ENCODE data around the gene LINGO3.

The LINGO3 gene

DNA sequence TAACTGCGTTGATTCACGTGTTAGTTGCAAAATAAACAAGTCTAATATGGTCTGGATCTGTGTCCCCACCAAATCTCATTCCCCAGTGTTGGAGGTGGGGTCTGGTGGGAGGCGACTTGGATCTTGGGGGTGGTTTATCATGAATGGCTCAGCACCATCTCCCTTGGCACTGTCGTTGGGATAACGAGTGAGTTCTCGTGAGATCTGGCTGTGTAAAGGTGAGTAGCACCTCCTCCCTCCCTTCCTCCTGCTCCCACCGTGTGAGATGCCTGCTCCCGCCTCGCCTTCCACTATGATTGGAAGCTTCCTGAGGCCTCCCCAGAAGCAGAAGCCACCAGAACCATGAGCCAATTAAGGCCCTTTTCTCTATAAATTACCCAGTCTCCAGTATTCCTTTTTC lies 30.8 kb downstream of the LINGO3 start:
- TF ChIP-seq SPI1 (IDR thresholded peaks at IDR 0.05; ENCODE audit: low read depth, low read length) (no peak), POLR2AphosphoS5 (IDR thresholded peaks at IDR 0.05; ENCODE audit: low read depth, low read length) (peak; percentile 65)
- DNase-seq (ENCODE audit: insufficient read length, low spot score): no peak
- FAIRE-seq: no peak

GRCh38 chr19:2276429-2276986 lies 31.4 kb downstream of the LINGO3 start:
- no peak for TF ChIP-seq TAF1 (IDR thresholded peaks at IDR 0.05; ENCODE audit: low read depth, low read length)
- TF ChIP-seq POU2F2 (IDR thresholded peaks at IDR 0.05; ENCODE audit: low read depth, low read length): no peak
- TF ChIP-seq POLR2A (IDR thresholded peaks at IDR 0.05; ENCODE audit: low read depth, low read length): no peak
- TF ChIP-seq POLR2AphosphoS5 (IDR thresholded peaks at IDR 0.05; ENCODE audit: low read depth, low read length): no peak; the same call in 1 of the 2 replicates
- TF ChIP-seq SPI1 (IDR thresholded peaks at IDR 0.05; ENCODE audit: low read depth, low read length): no peak
- no peak for TF ChIP-seq PAX5 (IDR thresholded peaks at IDR 0.05; ENCODE audit: insufficient read depth, low read length, severe bottlenecking)
- FAIRE-seq (no peak), DNase-seq (ENCODE audit: insufficient read length, low spot score) (no peak)

DNA sequence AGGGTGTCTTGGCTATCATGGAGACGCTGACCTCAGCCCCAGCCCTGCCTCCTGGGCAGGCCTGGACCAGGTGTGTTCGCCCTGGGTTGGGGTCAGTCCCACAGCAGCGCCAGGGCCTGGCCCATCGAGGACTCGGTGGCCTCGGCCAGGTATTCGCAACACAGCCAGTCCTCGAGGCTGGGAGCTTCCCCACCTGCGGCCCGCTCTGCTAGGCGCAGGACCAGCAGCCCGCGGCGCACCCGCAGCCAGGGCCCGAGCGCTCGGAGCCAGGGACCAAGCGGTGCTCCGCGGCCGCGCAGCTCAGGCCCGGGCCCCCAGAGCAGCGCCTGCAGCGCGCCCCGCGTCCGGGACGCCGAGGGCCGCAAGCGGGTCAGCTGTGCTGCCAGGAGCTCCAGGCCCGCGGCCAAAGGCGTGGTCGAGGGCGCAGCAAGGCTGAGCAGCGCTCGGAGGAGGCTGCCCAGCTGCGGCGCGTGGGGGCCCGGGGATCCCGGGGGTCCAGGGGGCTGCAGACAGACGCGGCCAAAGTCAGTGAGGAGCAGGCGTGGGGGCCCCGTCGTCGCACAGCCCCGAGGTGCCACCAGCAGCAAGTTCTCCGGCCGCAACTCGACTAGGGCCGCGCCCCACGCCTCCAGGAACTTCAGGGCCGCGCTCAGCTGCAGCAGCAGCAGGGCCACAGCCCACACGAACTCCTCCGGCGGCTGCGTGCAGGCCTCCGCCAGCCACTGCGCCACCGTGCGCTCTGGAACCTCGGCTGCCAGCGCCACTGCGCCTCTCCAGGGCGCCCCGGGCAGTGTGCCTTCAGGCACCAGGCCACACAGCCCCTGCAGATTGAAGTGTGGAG lies 32.1 kb downstream of the LINGO3 start:
- DNase-seq (ENCODE audit: insufficient read length, low spot score): no peak
- no peak for TF ChIP-seq POU2F2 (IDR thresholded peaks at IDR 0.05; ENCODE audit: low read depth, low read length)
- no peak for TF ChIP-seq PAX5 (IDR thresholded peaks at IDR 0.05; ENCODE audit: insufficient read depth, low read length, severe bottlenecking)
- TF ChIP-seq POLR2A (IDR thresholded peaks at IDR 0.05; ENCODE audit: low read depth, low read length): no peak
- no peak for TF ChIP-seq TAF1 (IDR thresholded peaks at IDR 0.05; ENCODE audit: low read depth, low read length)
- TF ChIP-seq POLR2AphosphoS5 (IDR thresholded peaks at IDR 0.05; ENCODE audit: low read depth, low read length): no peak; the same call in 1 of the 2 replicates
- TF ChIP-seq SPI1 (IDR thresholded peaks at IDR 0.05; ENCODE audit: low read depth, low read length): no peak
- no peak for FAIRE-seq

- TF ChIP-seq POLR2A (IDR thresholded peaks at IDR 0.05; ENCODE audit: low read depth, low read length) (peak; percentile 54), POU2F2 (IDR thresholded peaks at IDR 0.05; ENCODE audit: low read depth, low read length) (peak; percentile 7; the same call in 1 of the 2 replicates), PAX5 (IDR thresholded peaks at IDR 0.05; ENCODE audit: insufficient read depth, low read length, severe bottlenecking) (no peak), SPI1 (IDR thresholded peaks at IDR 0.05; ENCODE audit: low read depth, low read length) (no peak), POLR2AphosphoS5 (IDR thresholded peaks at IDR 0.05; ENCODE audit: low read depth, low read length) (peak; percentile 64), TAF1 (IDR thresholded peaks at IDR 0.05; ENCODE audit: low read depth, low read length) (no peak)
- FAIRE-seq (peak; percentile 77), DNase-seq (ENCODE audit: insufficient read length, low spot score) (no peak)
Measured at GRCh38 chr19:2274931-2275535, 32.9 kb downstream of the LINGO3 start.

DNA sequence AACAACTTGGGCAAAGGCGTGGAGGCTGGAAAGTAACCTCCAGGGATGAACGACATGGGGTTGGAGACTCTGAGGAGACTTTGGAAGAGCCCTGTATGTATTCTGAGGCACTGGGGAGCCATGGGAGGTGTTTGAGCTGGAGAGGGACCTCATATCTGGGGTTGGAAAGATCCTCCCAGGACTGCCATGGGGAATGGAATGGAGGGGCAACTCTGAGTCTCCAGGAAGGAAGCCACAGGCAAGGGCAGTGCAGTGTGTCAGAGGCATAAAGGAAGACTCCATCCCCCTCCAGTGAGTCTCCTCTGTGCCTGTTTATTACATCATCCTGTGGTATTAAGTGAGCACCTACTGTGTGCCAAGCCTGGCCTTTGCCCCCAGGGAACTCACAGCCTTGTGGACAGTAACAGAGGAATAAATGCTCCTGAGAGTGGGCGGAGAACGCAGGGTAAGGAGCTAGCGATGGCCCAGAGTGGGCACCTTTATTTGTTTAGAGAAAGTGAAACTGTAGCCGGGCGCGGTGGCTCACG lies 33.7 kb downstream of the LINGO3 start:
- no peak for TF ChIP-seq TAF1 (IDR thresholded peaks at IDR 0.05; ENCODE audit: low read depth, low read length)
- TF ChIP-seq PAX5 (IDR thresholded peaks at IDR 0.05; ENCODE audit: insufficient read depth, low read length, severe bottlenecking): no peak
- TF ChIP-seq POLR2A (IDR thresholded peaks at IDR 0.05; ENCODE audit: low read depth, low read length): peak; percentile 35; the same call in 1 of the 2 replicates
- FAIRE-seq (no peak), DNase-seq (ENCODE audit: insufficient read length, low spot score) (no peak)

- FAIRE-seq: peak; percentile 93
- TF ChIP-seq POLR2A (IDR thresholded peaks at IDR 0.05; ENCODE audit: low read depth, low read length): peak; percentile 43; the same call in 1 of the 2 replicates
- TF ChIP-seq TAF1 (IDR thresholded peaks at IDR 0.05; ENCODE audit: low read depth, low read length): 0 out of 2 replicates have a peak, but pooled peaks have one; percentile 5
- TF ChIP-seq POU2F2 (IDR thresholded peaks at IDR 0.05; ENCODE audit: low read depth, low read length): peak; percentile 65; the same call in 1 of the 2 replicates
- no peak for TF ChIP-seq SPI1 (IDR thresholded peaks at IDR 0.05; ENCODE audit: low read depth, low read length)
- peak; percentile 72 for TF ChIP-seq PAX5 (IDR thresholded peaks at IDR 0.05; ENCODE audit: insufficient read depth, low read length, severe bottlenecking)
- TF ChIP-seq POLR2AphosphoS5 (IDR thresholded peaks at IDR 0.05; ENCODE audit: low read depth, low read length): peak; percentile 77
- peak; percentile 97 for DNase-seq (ENCODE audit: insufficient read length, low spot score)
Measured at GRCh38 chr19:2273356-2274184, 34.4 kb downstream of the LINGO3 start.

DNA sequence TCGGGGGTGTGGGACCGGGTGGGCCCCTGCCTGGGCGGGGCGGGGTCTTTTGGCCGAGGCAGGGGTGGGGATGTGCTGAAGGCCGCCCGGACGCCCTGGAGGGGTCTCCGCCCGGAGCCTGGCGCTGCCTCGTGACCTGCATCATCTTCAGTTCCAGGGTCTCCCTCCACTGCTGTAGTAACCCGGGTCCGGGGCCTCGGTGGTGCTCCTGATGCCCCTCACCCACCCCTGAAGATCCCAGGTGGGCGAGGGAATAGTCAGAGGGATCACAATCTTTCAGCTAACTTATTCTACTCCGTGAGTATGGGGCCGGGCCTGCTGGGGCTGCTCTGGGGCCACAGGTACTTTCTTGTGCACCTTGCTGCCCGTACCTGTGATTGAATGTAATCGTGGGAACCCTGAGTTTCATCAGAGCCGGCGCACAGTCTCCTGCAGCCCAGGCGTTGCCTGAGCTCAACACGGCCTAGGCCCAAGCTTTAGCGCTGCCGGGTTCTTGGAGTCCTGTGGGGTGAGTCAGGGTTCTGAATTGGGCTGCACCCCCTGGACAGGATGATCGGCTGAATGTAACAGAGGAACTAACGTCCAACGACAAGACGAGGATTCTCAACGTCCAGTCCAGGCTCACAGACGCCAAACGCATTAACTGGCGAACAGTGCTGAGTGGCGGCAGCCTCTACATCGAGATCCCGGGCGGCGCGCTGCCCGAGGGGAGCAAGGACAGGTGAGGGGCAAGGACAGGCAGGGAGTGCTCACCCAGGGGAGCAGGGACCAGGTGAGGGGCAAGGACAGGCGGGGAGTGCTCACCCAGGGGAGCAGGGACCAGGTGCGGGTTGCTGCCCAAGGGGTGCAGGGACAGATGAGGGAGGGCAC lies 36.5 kb downstream of the LINGO3 start:
- no peak for DNase-seq (ENCODE audit: insufficient read length, low spot score)
- FAIRE-seq: peak; percentile 45
- TF ChIP-seq SPI1 (IDR thresholded peaks at IDR 0.05; ENCODE audit: low read depth, low read length): no peak
- no peak for TF ChIP-seq PAX5 (IDR thresholded peaks at IDR 0.05; ENCODE audit: insufficient read depth, low read length, severe bottlenecking)
- TF ChIP-seq POLR2AphosphoS5 (IDR thresholded peaks at IDR 0.05; ENCODE audit: low read depth, low read length): no peak
- no peak for TF ChIP-seq POU2F2 (IDR thresholded peaks at IDR 0.05; ENCODE audit: low read depth, low read length)
- no peak for TF ChIP-seq POLR2A (IDR thresholded peaks at IDR 0.05; ENCODE audit: low read depth, low read length)
- TF ChIP-seq TAF1 (IDR thresholded peaks at IDR 0.05; ENCODE audit: low read depth, low read length): no peak

Data from GM12891 (cell line).